ENCODE data around the gene SAMSN1. TPM values are rescaled to one million over a fixed set of nuclear protein-coding genes. Genes with fewer than 3 reads are reported as not detected.

Gene SAMSN1
- total RNA-seq, 4 donors from 2014 or later, result 0.29 to 3.0 (median 1.8) TPM

DNA sequence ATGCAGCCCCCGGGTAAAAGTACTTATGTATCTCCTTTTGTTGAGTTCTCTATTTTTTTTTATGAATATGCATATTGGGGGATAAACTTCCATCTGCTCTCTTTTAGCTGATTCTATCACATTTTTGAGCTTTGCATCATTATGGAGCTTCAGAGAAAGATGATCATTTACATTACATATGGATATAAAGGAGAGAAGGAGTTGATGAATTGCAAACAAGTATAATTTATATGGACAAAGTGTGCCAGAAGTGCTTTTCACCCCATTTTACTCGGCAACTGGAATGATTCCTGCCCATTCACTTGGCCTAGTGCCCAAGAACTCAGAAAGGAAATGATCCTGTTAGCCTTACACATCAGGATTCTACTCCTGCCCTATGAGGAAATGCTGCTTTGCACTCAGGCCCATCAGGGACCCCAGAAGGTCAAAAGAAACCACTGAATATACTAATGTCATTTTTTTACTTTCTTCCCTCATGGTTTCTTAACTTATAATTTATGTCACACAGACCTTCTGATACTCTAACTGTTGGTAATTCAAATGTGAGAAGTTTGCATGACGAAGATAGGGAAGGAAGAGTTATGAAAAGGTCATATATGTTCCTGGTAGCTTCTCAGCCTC, 65.6 kb downstream of the SAMSN1 start:
- H3K27me3 ChIP-seq, result no peaks in the 10 kb centered on the region
- no peak for DNase-seq
- H3K4me1 ChIP-seq, result no peaks in the 10 kb centered on the region
- intact Hi-C loops (cut with DNase I; ENCODE audit: low total_unique reads), result no loop called here
- no peak for TF ChIP-seq POLR2A (IDR thresholded peaks at IDR 0.05)
- TF ChIP-seq, protein P1, sequence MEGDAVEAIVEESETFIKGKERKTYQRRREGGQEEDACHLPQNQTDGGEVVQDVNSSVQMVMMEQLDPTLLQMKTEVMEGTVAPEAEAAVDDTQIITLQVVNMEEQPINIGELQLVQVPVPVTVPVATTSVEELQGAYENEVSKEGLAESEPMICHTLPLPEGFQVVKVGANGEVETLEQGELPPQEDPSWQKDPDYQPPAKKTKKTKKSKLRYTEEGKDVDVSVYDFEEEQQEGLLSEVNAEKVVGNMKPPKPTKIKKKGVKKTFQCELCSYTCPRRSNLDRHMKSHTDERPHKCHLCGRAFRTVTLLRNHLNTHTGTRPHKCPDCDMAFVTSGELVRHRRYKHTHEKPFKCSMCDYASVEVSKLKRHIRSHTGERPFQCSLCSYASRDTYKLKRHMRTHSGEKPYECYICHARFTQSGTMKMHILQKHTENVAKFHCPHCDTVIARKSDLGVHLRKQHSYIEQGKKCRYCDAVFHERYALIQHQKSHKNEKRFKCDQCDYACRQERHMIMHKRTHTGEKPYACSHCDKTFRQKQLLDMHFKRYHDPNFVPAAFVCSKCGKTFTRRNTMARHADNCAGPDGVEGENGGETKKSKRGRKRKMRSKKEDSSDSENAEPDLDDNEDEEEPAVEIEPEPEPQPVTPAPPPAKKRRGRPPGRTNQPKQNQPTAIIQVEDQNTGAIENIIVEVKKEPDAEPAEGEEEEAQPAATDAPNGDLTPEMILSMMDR (IDR thresholded peaks at IDR 0.05), result no peak
- no peaks in the 10 kb centered on the region for H3K9me3 ChIP-seq
- H3K27ac ChIP-seq, result no peak overlapping the region
- H3K4me3 ChIP-seq, result no peak overlapping the region
- no peaks in the 10 kb centered on the region for H3K36me3 ChIP-seq

DNA sequence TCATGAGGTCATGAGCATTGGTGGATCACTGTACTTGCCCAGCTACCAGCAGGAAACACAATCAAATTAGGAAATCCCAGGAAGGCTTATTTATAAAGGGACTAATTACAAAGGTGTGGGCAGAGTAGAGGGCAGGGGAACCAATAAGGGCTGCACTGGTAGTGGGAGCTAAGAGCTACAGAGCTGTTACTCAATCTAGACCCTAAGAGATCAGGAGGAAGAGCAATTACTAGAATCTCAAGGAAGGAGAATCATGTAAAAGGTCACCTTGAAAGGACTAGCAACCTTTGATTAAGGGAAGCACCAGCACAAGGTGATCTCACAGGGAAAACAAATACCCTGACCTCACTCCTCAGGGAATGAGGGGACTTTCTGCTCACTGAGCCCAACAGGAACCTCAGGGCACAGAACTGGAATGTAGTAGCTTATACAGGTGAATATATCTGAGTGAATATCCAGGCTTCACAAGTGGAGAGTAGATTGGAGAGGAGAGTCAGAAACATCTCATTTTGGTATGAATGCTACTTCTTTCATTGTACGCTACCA, 66.8 kb downstream of the SAMSN1 start:
- Histone ChIP-seq H3K4me1 (no peaks in the 10 kb centered on the region), H3K4me3 (no peak overlapping the region), H3K36me3 (no peaks in the 10 kb centered on the region), H3K27ac (no peak overlapping the region), H3K27me3 (no peaks in the 10 kb centered on the region), H3K9me3 (no peaks in the 10 kb centered on the region)
- TF ChIP-seq, protein P1 (IDR thresholded peaks at IDR 0.05), result no peak
- no peak for TF ChIP-seq POLR2A (IDR thresholded peaks at IDR 0.05)
- DNase-seq, result no peak
- intact Hi-C loops (cut with DNase I; ENCODE audit: low total_unique reads), result no loop called here

DNA sequence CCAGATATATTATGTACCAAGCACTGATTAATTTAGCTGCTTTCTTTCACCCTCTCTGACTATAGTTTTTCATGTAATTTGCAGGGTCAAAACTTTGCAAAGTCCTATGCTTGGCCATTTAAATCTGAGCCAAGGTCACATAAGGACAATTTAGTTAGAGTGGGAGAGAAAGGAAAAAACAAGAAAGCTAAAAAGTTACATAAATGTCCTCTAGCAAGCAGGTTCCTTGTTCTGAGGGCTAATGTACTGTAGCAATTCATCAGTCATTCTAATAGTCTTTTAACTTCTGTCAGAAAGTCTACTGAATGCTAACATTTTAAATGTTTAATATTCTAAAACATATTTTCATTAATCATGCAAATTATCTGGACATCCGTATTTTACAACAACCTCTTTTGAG, 68.3 kb downstream of the SAMSN1 start:
- no peaks in the 10 kb centered on the region for H3K27me3 ChIP-seq
- intact Hi-C loops (cut with DNase I; ENCODE audit: low total_unique reads), result no loop called here
- H3K4me3 ChIP-seq, result no peak overlapping the region
- no peaks in the 10 kb centered on the region for H3K9me3 ChIP-seq
- H3K4me1 ChIP-seq, result no peaks in the 10 kb centered on the region
- DNase-seq, result no peak
- no peak for TF ChIP-seq POLR2A (IDR thresholded peaks at IDR 0.05)
- TF ChIP-seq, protein P1 (IDR thresholded peaks at IDR 0.05), result no peak
- H3K36me3 ChIP-seq, result no peaks in the 10 kb centered on the region
- H3K27ac ChIP-seq, result no peak overlapping the region

DNA sequence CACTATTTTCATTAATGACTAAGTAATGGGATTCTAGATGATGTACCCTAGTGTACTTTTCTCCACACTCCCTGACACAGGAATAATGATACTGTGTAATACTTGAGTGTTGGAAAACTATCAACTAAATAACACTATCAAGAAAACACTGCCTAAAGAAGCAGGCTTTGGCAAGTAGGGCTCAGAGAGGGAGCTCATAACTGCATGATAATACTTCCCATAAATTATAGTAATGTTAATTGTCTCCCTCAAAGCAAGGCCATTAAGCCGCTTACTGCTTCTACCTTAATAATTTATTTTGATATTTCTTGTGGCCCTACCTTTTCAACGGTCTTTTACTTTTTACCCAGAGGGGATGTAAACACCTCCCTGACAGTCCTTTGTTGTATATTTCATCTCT, 69.0 kb downstream of the SAMSN1 start:
- no peak for DNase-seq
- Histone ChIP-seq H3K9me3 (no peaks in the 10 kb centered on the region), H3K4me1 (no peaks in the 10 kb centered on the region), H3K27ac (no peak overlapping the region), H3K4me3 (no peak overlapping the region), H3K36me3 (no peaks in the 10 kb centered on the region), H3K27me3 (no peaks in the 10 kb centered on the region)
- TF ChIP-seq, protein P1 (IDR thresholded peaks at IDR 0.05), result no peak
- TF ChIP-seq POLR2A (IDR thresholded peaks at IDR 0.05), result no peak
- intact Hi-C loops (cut with DNase I; ENCODE audit: low total_unique reads), result no loop called here

DNA sequence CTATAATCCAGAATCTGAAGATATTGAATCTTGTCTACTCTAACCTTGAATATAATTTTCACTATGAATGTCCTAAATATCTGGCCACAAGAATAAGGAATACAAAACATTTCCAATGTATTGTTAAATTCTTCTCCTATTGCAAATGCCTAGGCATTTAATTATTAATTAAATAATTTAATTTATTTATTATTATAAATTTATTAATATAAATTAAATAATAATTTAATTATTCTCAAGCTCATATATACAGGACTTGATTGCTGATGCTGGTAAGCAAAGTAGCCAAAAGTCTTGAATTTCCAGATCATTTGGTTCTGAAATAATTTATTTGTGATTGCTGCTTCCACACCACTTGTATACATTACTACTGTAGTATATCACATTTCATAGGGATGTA, 71.1 kb downstream of the SAMSN1 start:
- intact Hi-C loops (cut with DNase I; ENCODE audit: low total_unique reads), result no loop called here
- no peaks in the 10 kb centered on the region for H3K9me3 ChIP-seq
- no peak for DNase-seq
- no peaks in the 10 kb centered on the region for H3K4me1 ChIP-seq
- no peaks in the 10 kb centered on the region for H3K27me3 ChIP-seq
- H3K4me3 ChIP-seq, result no peak overlapping the region
- no peak overlapping the region for H3K27ac ChIP-seq
- no peaks in the 10 kb centered on the region for H3K36me3 ChIP-seq
- TF ChIP-seq POLR2A (IDR thresholded peaks at IDR 0.05), result no peak
- TF ChIP-seq, protein P1 (IDR thresholded peaks at IDR 0.05), result no peak

Measured in uterus (tissue), 4 donors.